ENCODE measurements around the gene HEPN1. TPM values are rescaled to one million over a fixed set of nuclear protein-coding genes. Genes with fewer than 3 reads are reported as not detected.

Gene HEPN1
- total and polyA plus RNA-seq, 10 of the 15 experiments (the other 5 are each of a cell fraction or from before 2014, with no cell fraction given) = not detected

DNA sequence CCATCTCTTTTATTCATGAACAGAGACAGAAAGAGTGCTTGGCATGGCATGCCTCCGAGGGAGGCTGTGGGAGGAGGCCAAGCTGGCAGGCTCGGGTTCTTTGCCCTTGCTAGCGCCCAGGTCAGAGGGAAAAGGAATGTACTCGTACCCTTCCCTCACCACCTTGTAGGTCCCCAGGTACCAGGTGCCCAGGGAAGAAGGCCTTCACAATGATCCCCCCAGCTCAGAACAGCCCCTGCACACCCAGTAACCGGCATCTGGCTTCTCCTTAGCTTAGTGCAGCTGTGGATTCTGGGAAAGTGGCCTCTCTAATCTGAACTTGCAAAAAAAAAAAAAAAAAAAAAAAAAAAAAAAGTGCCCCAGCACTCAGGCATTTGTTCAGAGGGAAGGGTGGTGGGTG is 1.3 kb downstream of the HEPN1 start:
- H3K79me2 ChIP-seq (ENCODE audit: control insufficient read depth, insufficient read depth, low read length) = no peaks in the 10 kb centered on the region
- no peaks in the 10 kb centered on the region for H3K36me3 ChIP-seq (ENCODE audit: control insufficient read depth in 2 of 2, insufficient read depth in 2 of 2, low read length in 1 of 2)
- DNase-seq (ENCODE audit: low read depth, low spot score) = no peak
- no TSS peak for BruUV-seq (replicated peaks)
- ChIA-PET POLR2A (no interaction called here), RAD21 (ENCODE audit: unreplicated experiment) (no interaction called here), CTCF (no interaction called here), SMC1A (ENCODE audit: uncharacterized antibody, unreplicated experiment) (interaction anchor here (0.6 kb wide), 1 partner anchor 153 kb away, joined by 3 read pairs; no protein-coding TSS in a partner anchor)
- no peak for ATAC-seq
- H3K9ac ChIP-seq (ENCODE audit: control insufficient read depth, insufficient read depth, low read length) = no peak overlapping the region
- no peak overlapping the region for H3K4me3 ChIP-seq
- H3K9me3 ChIP-seq (replicated peaks; ENCODE audit: control insufficient read depth, insufficient read depth, low read length) = no peaks in the 10 kb centered on the region
- H3K4me1 ChIP-seq (ENCODE audit: control insufficient read depth, insufficient read depth, low read length) = no peaks in the 10 kb centered on the region
- TF ChIP-seq NR2F1 (conservative IDR thresholded peaks at IDR 0.05) = no peak
- no peak for FAIRE-seq
- peaks cover 0 to 2% of the 10 kb centered on the region in 2 experiments; a peak in 1 of 4 replicates for H3K27me3 ChIP-seq (replicated peaks in 1 of 2; ENCODE audit: control insufficient read depth in 2 of 2, insufficient read depth in 2 of 2, low read length in 1 of 2)
- WGBS (ENCODE audit: insufficient coverage, insufficient replicate concordance, low lambda C conversion rate, missing lambda C conversion rate) = 62% methylated on average over 5 of the region's 5 CpGs
- intact Hi-C loops (cut with micrococcal nuclease; ENCODE audit: unreplicated experiment) (no loop called here), in situ Hi-C loops (cut with MboI) (no loop called here)
- H3K4me2 ChIP-seq (ENCODE audit: control insufficient read depth, insufficient read depth) = no peak overlapping the region
- no peak overlapping the region for H2AFZ ChIP-seq (ENCODE audit: control insufficient read depth, low read depth, low read length)
- no peaks in the 10 kb centered on the region for H4K20me1 ChIP-seq (ENCODE audit: control insufficient read depth, insufficient read depth)
- H3K27ac ChIP-seq (ENCODE audit: control insufficient read depth, insufficient read depth) = no peak overlapping the region

DNA sequence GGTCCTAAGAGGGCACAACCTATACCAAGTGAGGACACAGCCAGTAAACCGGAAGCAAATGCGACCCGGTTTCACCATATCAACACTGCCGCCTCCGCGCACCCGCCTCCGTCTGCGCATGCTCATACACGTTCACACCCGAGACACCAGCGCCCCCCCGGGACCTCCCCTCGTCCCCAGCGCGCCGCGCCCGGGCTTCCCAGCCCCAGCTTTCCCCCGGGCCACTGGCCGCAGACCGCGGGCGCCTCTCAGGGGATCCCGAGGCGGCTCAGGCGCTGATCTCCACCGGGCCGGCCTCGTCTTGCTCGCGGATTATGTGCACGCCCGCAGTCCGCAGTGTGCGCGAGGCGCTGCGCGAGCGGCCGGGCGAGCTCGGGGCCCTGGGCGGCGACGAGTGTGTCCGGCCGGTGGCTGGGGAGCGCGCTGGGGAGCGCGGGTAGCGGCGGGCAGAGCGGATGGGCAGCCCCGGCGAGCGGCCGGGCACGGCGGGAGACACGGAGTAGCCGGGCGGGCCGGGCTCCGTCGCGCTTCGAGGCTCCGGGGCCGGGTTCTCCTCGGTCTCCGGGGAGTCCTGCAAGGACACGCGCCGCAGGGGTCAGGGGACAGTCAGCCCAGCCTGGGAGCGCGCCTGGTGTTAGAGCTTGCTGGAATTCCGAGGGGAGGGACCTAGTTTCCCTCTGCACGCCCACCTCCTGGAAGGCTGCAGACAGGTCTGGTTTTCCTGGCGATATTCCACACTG is 2.0 kb downstream of the HEPN1 start:
- in situ Hi-C loops (cut with MboI) = no loop called here

More for the DNA sequence above, 2.0 kb downstream of the HEPN1 start:
- intact Hi-C loops (cut with micrococcal nuclease; ENCODE audit: unreplicated experiment) = no loop called here
- H3K27me3 ChIP-seq (replicated peaks in 1 of 2; ENCODE audit: control insufficient read depth in 2 of 2, insufficient read depth in 2 of 2, low read length in 1 of 2) = peaks cover 0 to 2% of the 10 kb centered on the region in 2 experiments; a peak in 1 of 4 replicates
- CTCF ChIA-PET = no interaction called here
- BruUV-seq (replicated peaks) = no TSS peak
- H3K27ac ChIP-seq (ENCODE audit: control insufficient read depth, insufficient read depth) = no peak overlapping the region
- H4K20me1 ChIP-seq (ENCODE audit: control insufficient read depth, insufficient read depth) = no peaks in the 10 kb centered on the region
- 32% methylated on average over 59 of the region's 82 CpGs for WGBS (ENCODE audit: insufficient coverage, insufficient replicate concordance, low lambda C conversion rate, missing lambda C conversion rate)
- no peaks in the 10 kb centered on the region for H3K9me3 ChIP-seq (replicated peaks; ENCODE audit: control insufficient read depth, insufficient read depth, low read length)
- RAD21 ChIA-PET (ENCODE audit: unreplicated experiment) = no interaction called here
- H2AFZ ChIP-seq (ENCODE audit: control insufficient read depth, low read depth, low read length) = no peak overlapping the region
- no peaks in the 10 kb centered on the region for H3K4me1 ChIP-seq (ENCODE audit: control insufficient read depth, insufficient read depth, low read length)
- SMC1A ChIA-PET (ENCODE audit: uncharacterized antibody, unreplicated experiment) = interaction anchor here (0.6 kb wide), 1 partner anchor 153 kb away, joined by 3 read pairs; no protein-coding TSS in a partner anchor
- no peaks in the 10 kb centered on the region for H3K79me2 ChIP-seq (ENCODE audit: control insufficient read depth, insufficient read depth, low read length)
- POLR2A ChIA-PET = no interaction called here
- TF ChIP-seq POLR2AphosphoS2 (IDR thresholded peaks at IDR 0.05; ENCODE audit: low read depth, low read length) = no peak
- TF ChIP-seq CHD2 (IDR thresholded peaks at IDR 0.05; ENCODE audit: borderline replicate concordance, low read depth, low read length) = no peak
- no peak for TF ChIP-seq MEF2B (IDR thresholded peaks at IDR 0.05; ENCODE audit: partially characterized antibody, poor library complexity, severe bottlenecking)
- no peak for TF ChIP-seq MYB (IDR thresholded peaks at IDR 0.05; ENCODE audit: borderline replicate concordance, low read depth, low read length)
- TF ChIP-seq, protein P1, sequence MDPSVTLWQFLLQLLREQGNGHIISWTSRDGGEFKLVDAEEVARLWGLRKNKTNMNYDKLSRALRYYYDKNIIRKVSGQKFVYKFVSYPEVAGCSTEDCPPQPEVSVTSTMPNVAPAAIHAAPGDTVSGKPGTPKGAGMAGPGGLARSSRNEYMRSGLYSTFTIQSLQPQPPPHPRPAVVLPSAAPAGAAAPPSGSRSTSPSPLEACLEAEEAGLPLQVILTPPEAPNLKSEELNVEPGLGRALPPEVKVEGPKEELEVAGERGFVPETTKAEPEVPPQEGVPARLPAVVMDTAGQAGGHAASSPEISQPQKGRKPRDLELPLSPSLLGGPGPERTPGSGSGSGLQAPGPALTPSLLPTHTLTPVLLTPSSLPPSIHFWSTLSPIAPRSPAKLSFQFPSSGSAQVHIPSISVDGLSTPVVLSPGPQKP (IDR thresholded peaks at IDR 0.05; ENCODE audit: low read depth, low read length) = no peak
- no peak for TF ChIP-seq ZNF274 (IDR thresholded peaks at IDR 0.05; ENCODE audit: insufficient read depth, insufficient read length)
- TF ChIP-seq, protein P2, sequence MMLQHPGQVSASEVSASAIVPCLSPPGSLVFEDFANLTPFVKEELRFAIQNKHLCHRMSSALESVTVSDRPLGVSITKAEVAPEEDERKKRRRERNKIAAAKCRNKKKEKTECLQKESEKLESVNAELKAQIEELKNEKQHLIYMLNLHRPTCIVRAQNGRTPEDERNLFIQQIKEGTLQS (IDR thresholded peaks at IDR 0.05; ENCODE audit: borderline replicate concordance, extremely low read depth, low read depth, low read length) = no peak
- TF ChIP-seq SPI1 (IDR thresholded peaks at IDR 0.05; ENCODE audit: borderline replicate concordance, insufficient read depth, low read depth, low read length) = no peak
- no peak for TF ChIP-seq IRF4 (IDR thresholded peaks at IDR 0.05; ENCODE audit: low read depth, low read length)
- TF ChIP-seq HDGF (IDR thresholded peaks at IDR 0.05) = no peak
- no peak for TF ChIP-seq EZH2 (IDR thresholded peaks at IDR 0.05; ENCODE audit: borderline replicate concordance, control insufficient read depth, low read depth, low read length)
- no peak overlapping the region for H3K9ac ChIP-seq (ENCODE audit: control insufficient read depth, insufficient read depth, low read length)
- no peak for ATAC-seq
- no peak overlapping the region for H3K4me3 ChIP-seq
- no peak for DNase-seq (ENCODE audit: low read depth, low spot score)
- H3K36me3 ChIP-seq (ENCODE audit: control insufficient read depth in 2 of 2, insufficient read depth in 2 of 2, low read length in 1 of 2) = no peaks in the 10 kb centered on the region
- no peak overlapping the region for H3K4me2 ChIP-seq (ENCODE audit: control insufficient read depth, insufficient read depth)
- no peak for FAIRE-seq

Data from GM12878 (cell line).